Adipocyte (in vitro differentiated cells): ENCODE results near the gene NPDC1.

Experiments used
- DNase-seq: peaks from one replicate; pipeline ENCODE4 v3.0.0-alpha.2; 2015; ENCODE audit warnings: low read depth
- H3K27me3 ChIP-seq: replicated peaks from 2 replicates; pipeline ENCODE4 v1.7.0; 2013; ENCODE audit warnings: mild to moderate bottlenecking, low read length, moderate library complexity; ENCODE audit not compliant: control insufficient read depth, insufficient read depth
- H3K36me3 ChIP-seq: 2 replicates; pipeline ENCODE4 v1.7.0; 2013; ENCODE audit warnings: low read length, mild to moderate bottlenecking, moderate library complexity; ENCODE audit not compliant: control insufficient read depth, insufficient read depth, severe bottlenecking
- H3K4me1 ChIP-seq: 2 replicates; pipeline ENCODE4 v1.7.0; 2013; ENCODE audit warnings: mild to moderate bottlenecking, low read length, moderate library complexity; ENCODE audit not compliant: control insufficient read depth, insufficient read depth
- H3K4me3 ChIP-seq: 2 replicates; pipeline ENCODE4 v1.7.0; 2013; ENCODE audit warnings: mild to moderate bottlenecking, low read length, moderate library complexity
- H3K9ac ChIP-seq: 2 replicates; pipeline ENCODE4 v1.7.0; 2013; ENCODE audit warnings: mild to moderate bottlenecking, low read length, moderate library complexity
- H3K9me3 ChIP-seq: 2 replicates; pipeline ENCODE4 v1.7.0; 2013; ENCODE audit warnings: mild to moderate bottlenecking, low read length, moderate library complexity; ENCODE audit not compliant: control insufficient read depth

The NPDC1 gene

GRCh38 chr9:137073992-137074399 is 28.0 kb upstream of the NPDC1 start:
- Histone ChIP-seq H3K4me1 (peaks cover 6% of the 10 kb centered on the region), H3K9me3 (no peaks in the 10 kb centered on the region), H3K36me3 (no peaks in the 10 kb centered on the region), H3K9ac (no peak overlapping the region), H3K27me3 (peaks cover 4% of the 10 kb centered on the region), H3K4me3 (no peak overlapping the region)
- DNase-seq, result no peak

DNA sequence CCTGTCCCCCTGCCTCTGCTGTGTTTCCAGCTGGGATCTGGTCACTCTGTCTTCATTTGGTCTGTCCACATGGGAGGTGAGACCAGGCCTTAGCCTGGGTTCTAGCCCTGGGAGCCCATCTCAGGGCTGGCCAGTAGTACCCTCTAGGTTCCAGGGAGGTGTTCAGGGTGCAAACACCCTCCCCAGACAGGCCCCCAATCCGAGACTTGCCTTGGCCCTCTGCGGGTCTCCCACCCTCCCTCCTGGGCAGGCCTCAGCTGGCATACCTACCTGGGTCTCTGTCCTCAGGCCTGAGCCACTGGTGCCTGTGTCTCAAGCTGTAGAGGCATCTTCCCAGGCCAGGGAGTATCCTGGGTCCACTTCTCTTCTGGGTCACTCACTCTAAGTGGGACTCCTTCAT is 25.3 kb upstream of the NPDC1 start:
- Histone ChIP-seq H3K4me1 (no peaks in the 10 kb centered on the region), H3K9me3 (no peaks in the 10 kb centered on the region), H3K27me3 (peaks cover 5% of the 10 kb centered on the region), H3K36me3 (no peaks in the 10 kb centered on the region), H3K9ac (no peak overlapping the region), H3K4me3 (no peak overlapping the region)
- DNase-seq, result no peak

- Histone ChIP-seq H3K9ac (no peak overlapping the region), H3K9me3 (no peaks in the 10 kb centered on the region), H3K4me3 (peak overlapping the region; percentile 61), H3K36me3 (no peaks in the 10 kb centered on the region), H3K4me1 (no peaks in the 10 kb centered on the region), H3K27me3 (peaks cover 5% of the 10 kb centered on the region)
- no peak for DNase-seq
Observed at GRCh38 chr9:137070906-137071275, 24.9 kb upstream of the NPDC1 start.

DNA sequence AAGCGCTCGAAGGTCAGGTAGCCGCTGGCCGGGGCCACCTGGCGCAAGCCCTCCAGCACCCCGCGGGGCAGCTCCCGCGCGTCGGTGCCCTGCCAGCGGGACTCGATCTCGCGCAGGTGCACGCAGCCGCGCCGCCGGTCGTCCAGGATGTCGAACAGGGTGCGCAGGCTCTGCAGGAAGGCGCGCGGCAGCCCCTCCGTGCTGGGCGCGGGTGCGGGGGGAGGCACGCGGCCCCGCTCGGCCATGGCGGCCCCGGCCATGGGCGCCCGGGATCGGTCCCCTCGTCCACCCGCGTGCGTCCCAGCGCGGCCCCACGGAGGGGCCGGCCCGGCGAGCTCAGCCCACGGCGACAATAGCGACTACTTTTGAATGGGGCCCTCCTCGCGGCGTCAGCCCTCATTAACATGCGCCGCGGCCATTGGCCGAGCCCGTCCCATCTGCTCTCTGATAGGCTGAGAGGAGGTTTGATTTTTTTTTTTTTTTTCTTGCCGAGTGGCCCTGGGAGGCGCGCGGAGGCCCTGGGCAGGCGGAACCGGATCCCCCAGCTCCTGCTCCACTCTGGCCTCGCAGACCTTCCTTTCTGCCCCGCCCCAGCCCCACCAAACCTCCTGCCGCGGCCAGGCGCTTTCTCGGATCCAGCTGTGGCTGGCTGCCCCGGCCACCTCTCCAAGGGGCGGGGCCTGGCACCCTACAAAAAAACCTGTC is 24.4 kb upstream of the NPDC1 start, which contains the start of gene SAPCD2:
SAPCD2 (minus strand) TSS at position 357 of the 705 bp plus-strand sequence; CDS start at position 260, 97 bp downstream.
- Histone ChIP-seq H3K27me3 (peaks cover 5% of the 10 kb centered on the region), H3K4me3 (peak within 1 kb of the TSS; percentile 61), H3K4me1 (no peaks in the 10 kb centered on the region), H3K9me3 (no peaks in the 10 kb centered on the region), H3K9ac (no peak within 1 kb of the TSS), H3K36me3 (no peaks in the 10 kb centered on the region)
- DNase-seq, result peak; percentile 94

DNA sequence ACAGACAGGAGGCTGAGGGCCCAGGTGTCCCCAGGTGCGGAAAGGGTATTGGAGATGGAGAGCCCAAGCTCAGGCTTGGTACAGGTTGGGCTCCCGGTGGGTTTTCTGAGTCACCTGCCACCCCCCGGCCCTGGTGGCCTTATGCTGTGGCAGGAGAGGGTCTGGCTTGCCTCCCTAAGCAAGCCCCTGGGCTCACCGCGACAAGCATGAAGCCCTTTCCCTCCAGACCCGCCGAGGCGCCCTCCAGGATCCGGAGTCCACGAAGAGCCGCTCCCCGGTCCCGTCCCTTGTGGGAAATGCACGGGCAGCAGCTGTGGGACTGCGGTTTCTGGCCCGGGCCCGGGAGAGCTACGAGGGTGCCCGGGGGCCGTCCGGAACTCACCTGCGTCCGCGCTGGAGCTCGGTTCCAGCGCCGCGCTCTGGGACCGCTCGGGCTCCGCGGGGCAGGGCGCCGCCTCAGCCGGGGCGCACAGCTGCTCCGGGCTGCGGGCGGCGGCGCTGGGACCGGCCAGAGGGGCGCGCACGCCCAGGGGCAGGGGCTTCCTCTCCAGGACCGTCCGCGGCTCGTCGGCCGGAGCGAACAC is 23.6 kb upstream of the NPDC1 start:
- H3K27me3 ChIP-seq, result peaks cover 5% of the 10 kb centered on the region
- H3K4me1 ChIP-seq, result no peaks in the 10 kb centered on the region
- no peak for DNase-seq
- no peaks in the 10 kb centered on the region for H3K36me3 ChIP-seq
- no peak overlapping the region for H3K9ac ChIP-seq
- no peaks in the 10 kb centered on the region for H3K9me3 ChIP-seq
- H3K4me3 ChIP-seq, result no peak overlapping the region

- no peaks in the 10 kb centered on the region for H3K4me1 ChIP-seq
- no peak for DNase-seq
- no peak overlapping the region for H3K4me3 ChIP-seq
- peaks cover 5% of the 10 kb centered on the region for H3K27me3 ChIP-seq
- H3K9ac ChIP-seq, result no peak overlapping the region
- H3K9me3 ChIP-seq, result no peaks in the 10 kb centered on the region
- no peaks in the 10 kb centered on the region for H3K36me3 ChIP-seq
Observed at GRCh38 chr9:137068539-137069507, 22.8 kb upstream of the NPDC1 start.

- no peak overlapping the region for H3K9ac ChIP-seq
- DNase-seq, result peak; percentile 88
- H3K4me3 ChIP-seq, result no peak overlapping the region
- H3K36me3 ChIP-seq, result no peaks in the 10 kb centered on the region
- no peaks in the 10 kb centered on the region for H3K4me1 ChIP-seq
- H3K9me3 ChIP-seq, result no peaks in the 10 kb centered on the region
- peaks cover 5% of the 10 kb centered on the region for H3K27me3 ChIP-seq
Observed at GRCh38 chr9:137067860-137068538, 22.0 kb upstream of the NPDC1 start.

DNA sequence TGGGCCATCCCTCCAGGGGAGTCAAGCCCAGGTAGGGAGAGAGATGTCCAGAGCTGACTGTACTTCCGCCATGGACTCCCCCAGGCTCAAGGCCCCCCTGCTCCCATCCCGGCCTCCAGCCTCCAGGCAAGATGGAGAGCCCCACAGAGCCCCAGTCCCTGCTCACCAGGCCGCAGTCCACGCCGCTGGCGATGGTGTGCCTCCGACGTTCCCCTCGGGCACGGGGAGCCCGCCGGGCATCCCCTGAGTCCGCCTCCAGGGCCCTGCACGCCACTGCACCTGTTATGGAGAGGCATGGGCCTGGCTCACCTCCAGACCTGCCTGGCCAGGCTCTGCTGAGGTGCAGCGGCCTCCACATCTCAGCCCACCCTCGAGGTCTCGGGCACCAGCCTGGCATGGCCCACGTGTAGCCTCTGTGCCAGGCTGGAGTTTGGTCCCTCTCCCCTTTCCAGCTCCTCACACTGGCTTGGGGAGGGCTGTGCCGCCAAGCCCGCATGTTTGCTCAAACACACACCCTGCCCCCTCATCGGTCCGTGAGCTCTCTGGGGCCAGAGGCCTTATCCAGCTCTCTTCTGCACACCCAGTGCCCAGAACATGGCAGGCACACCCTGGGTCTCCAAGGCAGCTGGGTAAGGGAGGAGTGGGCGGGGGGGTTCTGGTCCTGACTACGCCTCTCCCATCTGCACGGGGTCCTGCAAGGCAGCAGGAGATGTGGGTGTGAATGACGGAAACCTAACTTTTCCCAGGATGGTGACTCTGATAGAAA is 20.3 kb upstream of the NPDC1 start:
- peaks cover 5% of the 10 kb centered on the region for H3K27me3 ChIP-seq
- no peaks in the 10 kb centered on the region for H3K9me3 ChIP-seq
- DNase-seq, result no peak
- H3K36me3 ChIP-seq, result no peaks in the 10 kb centered on the region
- H3K4me1 ChIP-seq, result no peaks in the 10 kb centered on the region
- no peak overlapping the region for H3K9ac ChIP-seq
- no peak overlapping the region for H3K4me3 ChIP-seq

GRCh38 chr9:137065336-137065967 is 19.5 kb upstream of the NPDC1 start:
- H3K9me3 ChIP-seq, result no peaks in the 10 kb centered on the region
- no peaks in the 10 kb centered on the region for H3K4me1 ChIP-seq
- peaks cover 5% of the 10 kb centered on the region for H3K27me3 ChIP-seq
- H3K4me3 ChIP-seq, result no peak overlapping the region
- no peaks in the 10 kb centered on the region for H3K36me3 ChIP-seq
- H3K9ac ChIP-seq, result no peak overlapping the region
- no peak for DNase-seq

GRCh38 chr9:137064880-137065164 is 18.8 kb upstream of the NPDC1 start:
- H3K36me3 ChIP-seq, result no peaks in the 10 kb centered on the region
- peaks cover 5% of the 10 kb centered on the region for H3K27me3 ChIP-seq
- no peak for DNase-seq
- H3K4me1 ChIP-seq, result no peaks in the 10 kb centered on the region
- H3K9me3 ChIP-seq, result no peaks in the 10 kb centered on the region
- no peak overlapping the region for H3K9ac ChIP-seq
- no peak overlapping the region for H3K4me3 ChIP-seq
